HG02884 (cell line): ENCODE measurements around the gene ALCAM.

Experiments
- ATAC-seq: cut with Tn5 transposase; IDR thresholded peaks from one replicate; pipeline ENCODE4 v1.9.1; 2021; ENCODE audit warnings: mild to moderate bottlenecking, moderate library complexity; ENCODE audit not compliant: unreplicated experiment

Gene ALCAM

DNA sequence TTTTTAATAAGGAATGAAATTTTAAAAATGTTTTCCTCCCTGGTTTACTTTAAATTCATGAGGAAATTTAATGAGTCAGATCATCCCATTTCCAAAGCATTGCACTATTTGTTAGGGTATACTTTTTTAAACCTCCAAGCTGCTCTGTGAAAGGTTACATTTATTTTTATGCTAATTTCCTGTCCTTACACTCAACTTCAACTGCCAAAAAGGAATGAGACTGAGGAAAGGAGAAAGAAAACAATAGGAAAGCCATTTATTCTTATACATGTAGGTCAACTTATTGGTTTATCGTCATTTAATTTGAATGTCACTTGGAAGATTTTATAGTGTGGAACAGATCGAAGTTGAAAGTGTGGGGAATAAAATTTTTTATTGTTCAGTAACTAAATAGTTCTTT lies 104.1 kb downstream of the ALCAM start:
- ATAC-seq, result no peak

DNA sequence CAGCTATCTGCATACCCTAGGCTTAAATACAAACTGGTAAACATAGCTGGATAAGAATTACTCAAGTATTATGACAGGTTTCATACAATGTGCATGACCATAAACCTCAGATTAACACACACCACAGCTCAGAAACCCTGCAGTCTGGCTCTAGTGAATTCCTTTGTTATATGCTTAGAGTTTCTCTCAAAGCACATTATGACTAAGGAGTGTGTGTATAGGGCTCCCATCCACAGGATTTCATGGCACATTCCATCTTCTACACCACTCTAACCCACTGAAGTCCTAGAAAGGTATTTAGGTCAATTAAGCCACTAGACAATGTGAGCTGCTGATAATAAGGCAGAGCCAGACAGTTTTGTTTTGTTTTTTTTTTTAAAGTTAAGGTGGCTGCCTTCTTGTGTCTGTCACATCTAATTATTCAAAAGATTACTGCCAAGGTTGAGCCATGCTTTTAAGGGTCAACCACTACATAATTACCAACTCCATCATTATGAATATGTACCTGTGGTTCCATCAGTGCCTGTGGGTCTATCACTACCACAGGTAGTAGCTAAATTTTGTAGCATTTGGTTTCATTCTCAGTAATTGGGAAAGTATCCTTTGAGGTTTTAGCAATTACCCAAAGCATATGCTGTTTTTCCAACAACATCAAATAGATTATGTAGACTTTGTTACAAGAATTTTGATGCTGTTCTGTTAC lies 107.0 kb downstream of the ALCAM start:
- ATAC-seq, result peak; percentile 73

DNA sequence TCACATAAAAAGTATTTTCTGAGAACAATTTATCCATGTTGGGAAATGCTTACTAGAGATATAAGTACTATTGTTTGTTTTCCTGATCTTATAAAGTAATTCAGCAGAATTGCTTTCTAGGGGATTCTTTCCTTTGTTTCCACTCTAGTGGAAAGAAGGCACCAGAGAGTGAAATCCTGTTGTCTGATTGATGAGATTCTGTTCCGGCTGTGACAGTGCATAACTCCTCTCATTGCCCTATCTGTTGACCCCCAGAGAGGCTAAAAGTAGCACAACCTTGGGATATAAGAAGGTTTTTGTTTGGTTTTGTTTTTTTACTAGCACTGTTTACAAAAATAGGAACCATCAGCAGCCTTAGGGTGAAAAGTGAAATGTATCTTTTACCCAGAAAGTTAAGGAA lies 114.1 kb downstream of the ALCAM start:
- ATAC-seq, result no peak

DNA sequence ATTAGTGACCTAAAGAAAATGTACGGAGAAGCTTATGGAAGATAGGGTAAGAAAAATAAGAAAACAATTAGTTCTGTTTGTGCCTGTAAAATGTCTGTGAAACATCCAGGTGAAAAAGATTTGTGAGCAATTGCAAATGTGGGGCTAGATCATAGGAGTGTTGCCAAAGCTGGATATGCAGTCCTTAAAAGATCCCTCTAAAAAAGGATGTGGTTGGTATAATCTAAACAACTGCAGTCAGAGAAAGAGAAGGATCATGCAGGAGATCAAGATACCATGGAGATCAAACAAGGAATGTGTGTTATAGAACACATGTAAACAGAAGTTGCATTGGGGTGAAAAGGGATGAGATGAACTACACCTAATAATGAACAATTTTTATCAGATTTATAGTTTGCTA lies 116.8 kb downstream of the ALCAM start:
- no peak for ATAC-seq

DNA sequence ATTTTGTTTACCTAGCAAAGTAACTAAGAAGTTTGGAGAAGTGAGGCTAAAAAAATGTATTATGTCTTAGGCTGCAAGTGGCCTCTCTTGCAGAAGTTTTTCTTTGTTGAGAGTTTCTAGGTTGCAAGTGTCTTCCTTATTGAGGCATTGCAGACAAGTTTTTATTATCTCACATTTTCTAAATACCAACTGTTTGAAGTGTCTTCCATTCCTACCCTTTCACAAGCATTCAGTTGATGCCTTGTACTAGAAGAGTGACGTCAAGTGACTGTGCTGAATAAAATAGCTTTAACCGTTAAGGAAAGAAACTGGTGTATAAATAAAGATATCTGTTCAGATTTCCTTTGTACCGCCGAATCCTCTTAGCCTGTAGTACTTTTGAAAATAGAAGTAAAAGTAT lies 123.3 kb downstream of the ALCAM start:
- no peak for ATAC-seq

DNA sequence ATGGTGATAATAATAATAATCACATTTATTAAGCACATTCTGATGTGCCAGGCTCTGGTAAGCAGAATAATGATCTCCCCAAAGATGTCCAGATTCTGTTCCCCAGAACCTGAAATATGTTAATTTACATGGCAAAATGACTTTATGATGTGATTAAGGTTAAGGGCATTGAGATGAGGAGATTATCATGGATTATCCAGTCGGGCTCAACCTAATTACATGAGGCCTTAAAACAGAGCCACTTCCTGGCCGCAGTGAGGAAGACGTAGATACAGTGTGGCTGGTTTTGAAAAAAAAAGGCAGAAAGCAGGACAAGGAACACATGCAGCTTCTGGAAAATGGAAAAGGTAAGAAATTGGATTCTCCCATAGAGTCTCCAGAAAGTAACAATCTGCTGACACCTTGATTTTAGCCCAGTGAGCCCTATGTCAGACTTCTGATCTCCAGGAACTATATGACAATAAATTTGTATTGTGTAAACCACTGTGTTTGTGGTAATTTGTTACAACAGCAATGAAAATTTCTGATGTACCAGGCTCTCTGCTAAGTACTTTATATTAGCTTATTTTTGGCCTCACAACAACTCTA lies 126.7 kb downstream of the ALCAM start:
- ATAC-seq, result no peak

DNA sequence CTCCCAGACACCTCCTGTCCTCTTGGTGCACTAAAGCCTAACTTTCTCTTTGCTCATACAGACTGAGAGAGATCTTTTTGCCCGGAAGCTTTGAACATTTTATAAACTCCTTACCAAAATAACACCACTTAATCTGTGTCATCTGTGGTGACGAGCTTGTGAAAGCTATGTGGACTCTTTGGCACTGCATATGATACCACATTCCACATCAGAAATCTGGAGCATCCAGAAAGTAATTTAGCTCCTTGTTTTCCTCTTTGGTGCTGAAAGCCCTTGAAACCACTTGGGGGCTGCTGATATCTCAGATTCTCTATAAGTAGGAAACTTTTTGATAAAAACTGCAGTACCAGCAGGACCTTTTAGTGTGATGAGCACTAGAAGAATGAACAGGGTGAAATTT lies 128.3 kb downstream of the ALCAM start:
- ATAC-seq, result no peak

DNA sequence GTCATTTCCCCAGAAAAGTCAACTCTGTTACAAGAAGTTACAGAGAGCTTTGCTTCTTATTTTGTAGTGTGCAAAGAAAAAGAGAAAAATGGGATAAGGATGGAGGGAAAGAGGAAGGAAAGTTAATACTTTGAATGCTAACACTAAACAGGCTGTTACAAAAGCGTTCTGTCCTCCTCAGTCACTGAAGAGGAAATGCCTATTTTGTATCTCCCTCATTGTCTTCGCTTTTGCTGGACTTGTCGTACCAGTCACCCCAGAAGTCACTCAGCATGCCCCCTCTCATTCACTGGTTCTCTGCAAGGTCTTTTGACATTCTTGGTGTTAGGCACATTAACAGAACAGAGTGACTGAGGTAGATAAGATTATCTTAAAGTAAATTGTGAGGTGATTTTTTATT lies 129.6 kb downstream of the ALCAM start:
- no peak for ATAC-seq

DNA sequence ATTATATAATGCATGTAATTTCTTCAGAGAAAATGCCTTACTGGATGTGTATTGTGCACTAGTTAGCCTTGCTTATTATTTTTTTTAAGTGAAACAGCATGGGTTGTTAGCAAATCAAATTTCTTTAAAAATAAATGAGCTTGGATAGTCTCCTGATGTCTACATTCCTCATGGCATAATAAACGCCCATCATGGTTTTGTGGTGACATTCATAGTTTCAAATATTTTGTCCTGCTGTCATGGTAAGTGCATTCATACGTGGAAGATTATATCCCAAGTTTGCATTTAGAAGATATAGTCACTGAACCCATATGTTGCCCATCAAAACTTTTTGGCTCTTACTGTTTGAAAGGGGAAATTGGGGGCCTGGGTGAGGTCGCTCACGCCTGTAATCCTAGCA lies 130.7 kb downstream of the ALCAM start:
- no peak for ATAC-seq

DNA sequence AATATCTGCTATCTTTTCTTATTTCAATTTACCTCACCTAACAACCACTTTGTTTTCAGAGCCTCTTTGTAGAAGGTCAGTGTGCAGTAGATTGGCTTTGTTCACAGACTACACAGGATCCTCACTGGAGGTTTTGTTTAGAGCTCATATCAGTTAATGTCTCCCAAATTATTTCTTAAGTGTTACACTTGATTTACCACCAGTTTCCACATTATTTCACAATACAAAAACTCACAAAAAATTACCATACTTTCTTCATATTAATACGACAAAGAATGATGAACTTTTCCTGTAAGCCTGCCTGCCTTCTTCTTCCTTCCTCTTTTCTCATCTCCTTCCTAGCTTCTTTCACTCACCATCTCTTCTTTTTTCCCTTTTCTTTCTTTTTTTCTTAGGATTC lies 133.3 kb downstream of the ALCAM start:
- ATAC-seq, result no peak

DNA sequence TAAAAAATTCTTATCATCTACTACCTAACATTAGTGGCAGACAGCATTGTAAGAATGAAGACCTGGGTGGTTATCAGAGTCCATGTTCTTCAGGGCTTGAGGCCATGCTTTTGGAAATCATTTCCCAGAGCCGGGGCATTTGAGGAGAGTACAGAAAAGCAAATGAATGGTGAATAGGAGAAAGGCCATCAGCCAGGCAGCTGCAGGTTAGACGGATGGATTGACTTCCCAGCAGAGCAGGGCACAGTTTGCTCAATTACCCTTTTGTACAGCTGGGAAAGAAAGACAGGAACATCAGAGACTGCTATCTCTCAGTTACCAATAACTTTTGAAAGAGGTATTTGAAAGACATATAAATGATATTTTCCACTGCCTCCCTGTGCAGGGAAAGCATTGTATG lies 135.6 kb downstream of the ALCAM start:
- ATAC-seq, result no peak

DNA sequence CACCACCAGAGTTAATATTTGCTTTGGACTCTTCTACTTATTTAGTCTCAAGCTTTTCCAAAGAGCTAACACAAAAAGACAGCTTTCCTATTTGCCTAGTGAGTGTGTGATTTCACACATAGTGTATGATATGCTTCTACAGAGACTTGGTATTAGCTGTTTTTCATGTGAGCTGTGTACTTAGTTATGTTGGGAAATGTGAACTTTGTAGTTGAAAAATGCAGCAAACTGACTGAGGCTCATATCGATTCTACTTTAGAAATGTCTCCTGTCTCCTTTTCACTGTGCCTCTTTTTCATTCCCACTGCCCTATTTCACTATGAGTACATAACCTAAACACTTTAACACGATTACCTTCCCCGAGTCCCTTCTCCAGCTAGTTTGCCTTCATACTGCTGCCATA lies 136.5 kb downstream of the ALCAM start:
- ATAC-seq, result no peak

DNA sequence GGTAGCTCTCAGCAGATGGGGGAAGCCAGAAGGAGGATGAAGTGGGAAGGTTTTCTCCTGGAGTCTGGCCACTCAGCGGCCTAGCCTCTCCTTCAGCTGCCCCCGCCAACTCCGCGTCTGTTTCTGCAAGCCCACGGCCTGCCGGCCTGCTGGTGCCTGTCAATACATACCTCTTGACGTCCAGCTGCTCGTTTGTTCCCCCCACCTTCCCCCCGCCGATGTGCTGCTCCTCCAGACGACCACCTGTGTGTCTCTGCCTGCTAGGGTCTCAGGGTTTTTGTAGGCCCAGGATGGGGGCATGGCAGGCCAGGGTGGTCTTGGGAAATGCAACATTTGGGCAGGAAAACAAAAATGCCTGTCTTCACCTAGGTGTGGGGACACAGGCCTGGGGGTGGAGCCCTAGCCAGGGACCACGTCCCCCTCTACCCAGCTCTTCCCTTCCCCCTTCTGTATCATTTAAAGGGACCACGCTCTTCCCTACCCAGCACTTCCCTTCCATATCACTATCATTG lies 137.8 kb downstream of the ALCAM start:
- ATAC-seq, result no peak

DNA sequence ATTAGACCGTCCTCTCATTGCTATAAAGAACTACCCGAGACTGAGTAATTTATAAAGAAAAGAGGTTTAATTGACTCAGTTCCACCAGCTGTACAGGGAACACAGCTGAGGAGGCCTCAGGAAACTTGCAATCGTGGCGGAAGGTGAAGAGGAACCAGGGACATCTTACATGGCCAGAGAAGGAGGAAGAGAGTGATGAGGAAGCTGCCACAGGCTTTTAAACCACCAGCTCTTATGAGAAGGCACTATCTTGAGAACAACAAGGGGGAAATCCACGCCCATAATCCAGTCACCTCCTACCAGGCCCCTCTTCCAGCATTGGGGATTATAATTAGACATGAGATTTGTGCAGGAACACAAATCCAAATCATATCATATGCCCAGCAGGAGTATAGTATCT lies 138.5 kb downstream of the ALCAM start:
- ATAC-seq, result no peak

DNA sequence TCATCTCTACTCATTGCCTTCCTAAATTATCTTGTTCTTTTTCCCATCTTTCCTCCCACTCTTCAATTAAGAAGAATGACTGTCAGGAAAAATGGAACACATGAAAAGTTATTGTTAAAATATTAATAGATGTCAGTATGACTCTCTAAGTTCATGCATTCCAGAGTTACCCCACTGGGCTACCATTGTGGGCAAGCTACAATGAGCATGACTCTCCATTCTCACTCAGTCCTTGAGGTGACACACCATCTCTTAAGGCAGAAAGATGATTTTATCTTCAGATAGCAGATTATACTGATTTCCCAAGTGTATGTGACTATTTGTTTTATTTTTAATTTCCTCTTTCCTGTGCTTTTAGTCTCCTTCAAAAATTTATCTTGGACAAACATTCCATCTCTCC lies 144.3 kb downstream of the ALCAM start:
- no peak for ATAC-seq

DNA sequence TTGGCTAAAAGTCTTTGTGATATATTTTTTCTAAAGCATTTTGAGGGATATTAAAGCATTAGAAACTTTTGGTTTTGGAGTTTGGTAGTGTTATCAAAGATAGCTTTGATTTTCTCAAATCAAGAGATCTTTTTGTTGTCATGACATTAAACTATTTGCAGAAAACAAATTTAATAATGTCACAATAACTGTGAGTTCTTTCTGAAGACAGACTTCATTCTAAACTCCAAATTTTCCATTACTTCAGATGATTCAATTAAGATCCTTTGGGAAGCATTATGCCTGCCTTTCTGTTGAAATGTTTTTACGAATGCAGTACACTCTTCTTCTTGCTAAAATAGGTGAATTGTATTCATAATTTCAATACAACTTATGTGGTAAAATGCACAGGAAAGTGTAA lies 145.4 kb downstream of the ALCAM start:
- ATAC-seq, result no peak

DNA sequence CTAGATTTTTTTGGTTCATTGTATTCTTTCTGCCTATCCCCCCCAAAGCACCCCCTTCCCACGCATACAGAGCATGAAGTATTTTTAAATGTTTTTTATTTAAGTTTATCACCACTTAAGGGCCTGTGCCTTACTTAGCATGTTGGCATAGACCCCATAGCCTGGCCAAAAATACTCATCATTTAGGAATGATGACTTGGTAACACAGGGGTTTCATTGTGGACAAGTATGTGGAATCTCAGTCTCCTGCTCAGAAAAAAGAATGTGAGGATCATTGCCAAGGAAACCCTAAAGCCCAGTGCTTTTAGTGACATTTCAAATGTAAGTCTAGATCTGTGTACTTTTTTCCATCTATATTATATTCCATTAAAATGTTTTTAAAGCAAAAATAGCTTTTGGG lies 146.3 kb downstream of the ALCAM start:
- ATAC-seq, result no peak

DNA sequence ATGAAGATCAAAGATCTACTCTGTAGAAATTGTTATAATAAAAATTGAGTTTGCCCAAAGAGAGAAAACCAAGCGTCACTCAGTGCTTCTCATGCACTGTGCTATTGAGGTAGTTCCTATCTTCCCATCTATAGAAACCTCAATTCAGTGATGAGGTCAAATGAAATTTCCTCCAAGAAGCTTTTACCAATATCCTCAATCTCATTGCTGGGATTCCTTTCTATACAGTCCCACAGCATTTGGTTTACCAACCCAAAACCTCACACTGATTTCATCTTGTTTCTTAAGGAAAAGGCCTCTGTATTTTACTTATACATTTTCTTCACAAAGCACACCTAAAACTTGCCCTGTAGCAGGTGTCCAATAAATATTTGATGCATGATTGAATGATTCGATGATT lies 147.2 kb downstream of the ALCAM start:
- ATAC-seq, result no peak

DNA sequence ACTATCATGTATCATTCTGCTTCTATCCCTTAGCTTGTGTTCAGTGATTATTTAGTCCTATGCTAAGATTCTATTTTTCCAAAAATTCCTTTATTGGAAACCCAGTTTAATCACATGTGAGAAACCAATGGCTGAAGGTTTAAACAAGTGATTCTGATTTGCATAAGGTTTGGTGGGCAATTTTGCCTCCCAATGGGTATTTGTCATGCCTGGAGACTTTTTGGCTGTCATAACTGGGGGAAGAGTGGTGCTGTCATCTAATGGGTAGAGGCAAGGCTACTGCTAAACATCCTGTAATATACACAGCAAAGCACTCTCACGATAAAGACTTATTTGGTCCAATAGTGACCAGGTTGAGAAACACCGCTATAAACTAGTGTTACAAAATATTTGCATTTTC lies 148.7 kb downstream of the ALCAM start:
- no peak for ATAC-seq

DNA sequence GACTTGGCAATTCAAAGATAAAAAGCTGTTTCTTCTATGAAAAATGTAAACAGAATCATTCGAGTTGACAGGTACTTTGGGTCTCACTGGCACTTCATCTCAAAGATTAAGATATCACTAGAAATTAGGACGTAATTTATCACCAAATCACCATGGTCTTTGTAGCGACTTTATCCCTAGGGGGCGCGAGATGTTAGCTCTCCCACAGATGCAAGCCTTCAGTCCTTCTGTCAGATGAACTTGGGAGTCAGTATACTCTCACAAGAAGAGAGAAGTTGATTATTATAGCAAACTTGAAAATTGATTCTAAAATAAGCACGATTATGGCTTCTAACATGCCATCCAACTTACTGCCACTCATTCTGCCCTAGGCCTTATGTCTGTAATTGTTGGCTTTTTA lies 150.3 kb downstream of the ALCAM start:
- no peak for ATAC-seq

DNA sequence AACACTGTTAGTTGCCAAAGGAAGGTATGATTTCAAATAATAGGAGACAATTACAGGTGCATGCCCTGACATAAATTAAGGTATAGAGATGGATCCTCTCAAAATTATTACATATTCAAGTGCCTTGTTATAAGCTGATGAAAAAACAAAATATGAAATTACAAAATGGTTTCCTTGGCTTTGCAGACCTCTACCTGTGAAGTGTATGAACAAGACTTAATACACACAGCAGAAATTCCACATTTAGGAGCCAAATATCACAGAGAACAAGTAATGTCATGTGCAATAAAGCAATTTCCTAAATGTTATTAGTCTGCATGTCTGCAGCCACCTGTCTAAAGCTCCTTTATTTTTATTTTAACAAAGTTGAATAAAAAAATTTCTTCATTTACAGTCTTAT lies 151.5 kb downstream of the ALCAM start:
- no peak for ATAC-seq

DNA sequence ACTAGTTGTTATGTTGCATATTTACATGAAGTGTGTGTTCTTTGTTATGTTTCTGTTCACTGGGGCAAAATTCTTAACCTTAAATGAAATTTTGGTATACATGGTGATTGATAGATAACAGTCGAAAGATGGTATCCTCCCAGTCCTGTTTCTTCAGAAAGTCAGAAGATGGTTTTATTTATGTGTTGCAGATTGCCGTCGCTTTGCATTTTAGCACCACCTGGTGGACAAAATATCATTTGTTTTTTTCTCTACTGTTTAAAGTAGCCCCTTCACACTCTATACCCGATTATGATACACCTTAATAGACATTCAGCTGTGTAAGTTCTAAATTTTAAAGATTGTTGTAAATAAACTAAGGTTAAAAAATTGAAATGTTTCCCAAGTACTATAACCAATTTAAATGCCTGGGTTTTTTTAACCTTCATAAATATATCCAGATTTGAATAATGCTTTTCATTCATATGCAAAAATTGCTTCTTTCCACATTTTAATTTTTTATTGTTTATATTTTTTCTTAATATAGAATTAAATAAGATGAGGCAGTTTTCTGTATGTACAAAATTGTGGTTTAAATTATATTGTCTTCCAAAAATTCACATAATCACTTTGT lies 152.2 kb downstream of the ALCAM start:
- peak; percentile 84 for ATAC-seq
